GM21737 (cell line): ENCODE measurements around the gene STAG2.
"Not testable (repeated sequence)": the region's sequence is repeated elsewhere in the genome, so short reads cannot be mapped to it uniquely, and the experiment has no call there.

Source experiments
- ATAC-seq: cut with Tn5 transposase; IDR thresholded peaks from one replicate; pipeline ENCODE4 v1.9.1; 2021; ENCODE audit warnings: mild to moderate bottlenecking, moderate library complexity; ENCODE audit not compliant: unreplicated experiment

Gene STAG2

GRCh38 chrX:123961268-123962005 is at the start of gene STAG2:
Gene STAG2, plus strand, starts transcription at chrX:123961706. Its CDS starts 60,922 bp downstream, at chrX:124022628.
- ATAC-seq, result peak; percentile 29

- no peak for ATAC-seq
Observed at GRCh38 chrX:123917069-123917468, 44.4 kb upstream of the STAG2 start.

GRCh38 chrX:123918106-123918721 is 43.3 kb upstream of the STAG2 start:
- no peak for ATAC-seq

- ATAC-seq, result no peak
Observed at GRCh38 chrX:123920105-123920785, 41.3 kb upstream of the STAG2 start.

- ATAC-seq, result no peak
Observed at GRCh38 chrX:123923211-123923610, 38.3 kb upstream of the STAG2 start.

- no peak for ATAC-seq
Observed at GRCh38 chrX:123924186-123924585, 37.3 kb upstream of the STAG2 start.

- no peak for ATAC-seq
Observed at GRCh38 chrX:123927845-123928244, 33.7 kb upstream of the STAG2 start.

GRCh38 chrX:123932055-123932454 is 29.5 kb upstream of the STAG2 start:
- not testable (repeated sequence) for ATAC-seq

GRCh38 chrX:123943074-123943473 is 18.4 kb upstream of the STAG2 start:
- no peak for ATAC-seq

GRCh38 chrX:123943488-123943887 is 18.0 kb upstream of the STAG2 start:
- no peak for ATAC-seq

- ATAC-seq, result no peak
Observed at GRCh38 chrX:123949846-123950245, 11.7 kb upstream of the STAG2 start.

- no peak for ATAC-seq
Observed at GRCh38 chrX:123959281-123960063, 2.0 kb upstream of the STAG2 start.

- ATAC-seq, result no peak
Observed at GRCh38 chrX:123960956-123961267, 594 bp upstream of the STAG2 start.

GRCh38 chrX:123962006-123962467 is 531 bp downstream of the STAG2 start:
- peak; percentile 5 for ATAC-seq

- peak; percentile 52 for ATAC-seq
Observed at GRCh38 chrX:123962794-123963373, 1.4 kb downstream of the STAG2 start.

GRCh38 chrX:123964156-123964834 is 2.8 kb downstream of the STAG2 start:
- ATAC-seq, result no peak

GRCh38 chrX:123965712-123966111 is 4.2 kb downstream of the STAG2 start:
- ATAC-seq, result no peak

- no peak for ATAC-seq
Observed at GRCh38 chrX:123967497-123967896, 6.0 kb downstream of the STAG2 start.

- no peak for ATAC-seq
Observed at GRCh38 chrX:123968383-123969050, 7.0 kb downstream of the STAG2 start.

GRCh38 chrX:123971982-123972381 is 10.5 kb downstream of the STAG2 start:
- ATAC-seq, result no peak
